ENCODE data around the gene NDUFB10.

The NDUFB10 gene

DNA sequence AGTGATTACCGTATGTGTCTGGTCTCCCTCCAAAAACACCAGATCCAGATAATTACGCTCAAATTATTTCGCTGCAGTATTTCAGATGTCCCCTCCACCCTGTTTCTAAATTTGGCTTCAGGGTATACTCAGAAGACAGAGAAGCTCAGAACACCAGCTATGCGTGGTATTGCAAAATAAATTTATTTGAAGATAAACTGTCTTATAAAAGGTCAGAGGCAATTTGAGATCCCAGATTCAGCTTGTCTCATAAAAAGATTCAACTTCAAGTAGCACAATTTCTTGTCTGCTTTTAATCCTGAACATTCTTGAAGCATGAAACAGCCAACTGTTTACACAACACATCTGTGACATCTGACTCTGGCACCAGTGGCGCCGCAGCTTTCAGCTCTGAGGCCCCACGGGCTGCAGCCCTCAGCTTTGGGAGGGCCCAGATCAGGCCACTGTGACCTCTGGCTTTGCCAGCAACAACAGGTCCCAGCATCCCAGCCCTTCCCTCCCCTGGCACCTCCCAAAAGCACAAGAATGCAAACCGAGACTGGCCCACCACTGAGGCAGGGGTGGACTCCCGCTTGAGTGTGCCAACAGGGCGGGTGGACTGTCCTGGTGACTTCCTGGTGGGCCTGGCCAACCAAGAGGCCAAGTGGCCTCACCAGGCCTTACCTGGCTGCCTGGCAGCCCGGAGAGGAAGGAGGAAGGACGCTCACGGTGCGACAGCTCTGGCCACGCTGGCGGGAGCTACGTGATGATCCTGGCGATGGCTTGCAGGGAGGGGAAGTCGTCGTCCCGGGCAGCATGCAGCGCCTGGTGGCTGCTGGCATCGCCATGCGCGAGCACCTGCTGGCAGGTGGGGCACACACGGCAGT, 38.4 kb downstream of the NDUFB10 start:
- no peak overlapping the region for H3K27ac ChIP-seq (replicated peaks)
- DNase-seq (ENCODE audit: low read depth in 1 of 2, low spot score in 1 of 2): no peak
- no peaks in the 10 kb centered on the region for H3K27me3 ChIP-seq (ENCODE audit: insufficient read depth, poor library complexity, severe bottlenecking)
- H3K4me3 ChIP-seq (replicated peaks; ENCODE audit: insufficient read depth, low read length): no peak overlapping the region
- no peak for TF ChIP-seq REST (IDR thresholded peaks at IDR 0.05; ENCODE audit: insufficient replicate concordance, low read depth)
- TF ChIP-seq GABPA (IDR thresholded peaks at IDR 0.05; ENCODE audit: low read depth): no peak
- no peak for TF ChIP-seq POLR2AphosphoS5 (IDR thresholded peaks at IDR 0.05; ENCODE audit: low read depth)
- no peak for TF ChIP-seq CTCF (IDR thresholded peaks at IDR 0.05; ENCODE audit: insufficient read depth, low read length)
- TF ChIP-seq SPI1 (IDR thresholded peaks at IDR 0.05; ENCODE audit: borderline replicate concordance, low read depth): no peak

DNA sequence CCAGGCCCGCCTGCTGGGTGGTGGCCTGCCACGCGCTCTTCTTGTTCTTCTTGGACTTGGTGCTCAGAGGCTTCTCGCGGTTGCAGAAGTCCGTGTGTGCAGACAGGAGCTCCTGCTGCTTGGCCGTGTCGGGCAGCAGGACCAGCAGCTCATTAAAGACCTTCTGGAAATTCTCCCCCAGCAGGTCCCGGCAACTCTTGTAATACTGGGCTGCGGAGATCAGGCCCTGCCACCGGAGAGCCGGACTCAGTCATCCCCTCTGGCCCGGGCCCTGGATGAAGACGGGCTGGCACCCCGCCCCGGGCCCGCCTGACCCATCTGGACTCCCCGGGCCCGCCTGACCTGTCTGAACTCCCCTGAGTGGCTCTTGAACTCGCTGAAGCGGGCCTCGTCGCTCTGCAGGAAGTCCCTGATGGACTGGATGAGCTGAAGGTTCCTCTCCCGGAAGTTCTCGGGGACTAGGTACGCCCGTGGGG, 39.1 kb downstream of the NDUFB10 start:
- no peak for TF ChIP-seq POLR2AphosphoS5 (IDR thresholded peaks at IDR 0.05; ENCODE audit: low read depth)
- no peak for TF ChIP-seq GABPA (IDR thresholded peaks at IDR 0.05; ENCODE audit: low read depth)
- no peak for TF ChIP-seq SPI1 (IDR thresholded peaks at IDR 0.05; ENCODE audit: borderline replicate concordance, low read depth)
- TF ChIP-seq REST (IDR thresholded peaks at IDR 0.05; ENCODE audit: insufficient replicate concordance, low read depth): no peak
- TF ChIP-seq CTCF (IDR thresholded peaks at IDR 0.05; ENCODE audit: insufficient read depth, low read length): no peak
- Histone ChIP-seq H3K4me3 (replicated peaks; ENCODE audit: insufficient read depth, low read length) (no peak overlapping the region), H3K27ac (replicated peaks) (no peak overlapping the region), H3K27me3 (ENCODE audit: insufficient read depth, poor library complexity, severe bottlenecking) (no peaks in the 10 kb centered on the region)
- DNase-seq (ENCODE audit: low read depth in 1 of 2, low spot score in 1 of 2): no peak

DNA sequence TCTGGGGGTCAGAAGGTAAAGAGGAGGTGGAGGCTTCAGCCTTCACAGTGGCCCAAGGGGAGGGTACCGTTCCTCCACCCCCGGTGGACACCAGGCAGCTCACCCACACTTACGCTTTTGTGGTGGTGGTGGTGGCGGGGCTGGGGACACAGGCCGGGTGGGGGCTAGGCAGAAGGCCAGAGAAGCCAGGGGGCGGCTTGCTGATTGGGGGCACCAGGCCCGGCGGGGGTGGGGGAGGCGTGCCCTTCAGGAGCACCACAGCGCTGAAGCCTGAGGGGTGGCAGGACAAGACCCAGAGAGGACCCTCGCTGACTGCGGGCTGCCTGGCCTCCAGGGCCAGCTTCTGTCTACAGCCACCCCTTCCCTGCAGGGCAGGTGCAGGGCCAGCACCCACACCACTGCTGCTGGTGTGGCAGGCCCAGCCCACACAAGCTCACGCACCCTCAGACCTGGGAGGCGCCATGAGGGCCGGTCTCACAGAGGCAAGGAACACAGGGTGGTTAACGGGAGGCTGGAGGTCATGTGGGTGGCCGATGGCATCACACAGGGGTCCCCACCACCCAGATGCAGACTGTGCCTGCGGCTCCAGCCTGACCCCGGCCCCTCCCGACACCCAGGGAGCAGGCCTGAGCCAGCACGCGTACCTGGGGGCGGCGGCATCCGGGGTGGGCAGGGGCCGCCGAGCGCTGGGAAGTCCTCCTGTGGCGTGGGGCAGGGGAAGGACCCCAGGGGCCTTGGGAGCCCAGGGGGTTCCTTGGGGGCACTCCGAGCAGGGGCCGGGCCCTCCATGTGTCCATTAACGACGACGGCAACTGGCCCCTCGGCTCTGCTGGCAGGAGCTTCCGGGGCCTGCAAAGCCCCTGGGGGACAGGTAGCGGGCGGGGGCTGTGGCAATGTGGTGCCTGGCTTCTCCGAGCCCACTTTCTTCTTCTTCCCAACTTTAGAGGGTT, 39.8 kb downstream of the NDUFB10 start:
- DNase-seq (ENCODE audit: low read depth in 1 of 2, low spot score in 1 of 2): no peak
- Histone ChIP-seq H3K27ac (replicated peaks) (no peak overlapping the region), H3K27me3 (ENCODE audit: insufficient read depth, poor library complexity, severe bottlenecking) (no peaks in the 10 kb centered on the region), H3K4me3 (replicated peaks; ENCODE audit: insufficient read depth, low read length) (no peak overlapping the region)
- TF ChIP-seq SPI1 (IDR thresholded peaks at IDR 0.05; ENCODE audit: borderline replicate concordance, low read depth): no peak
- TF ChIP-seq POLR2AphosphoS5 (IDR thresholded peaks at IDR 0.05; ENCODE audit: low read depth): no peak
- TF ChIP-seq CTCF (IDR thresholded peaks at IDR 0.05; ENCODE audit: insufficient read depth, low read length): no peak
- no peak for TF ChIP-seq REST (IDR thresholded peaks at IDR 0.05; ENCODE audit: insufficient replicate concordance, low read depth)
- TF ChIP-seq GABPA (IDR thresholded peaks at IDR 0.05; ENCODE audit: low read depth): no peak
